ENCODE data around the gene MRPL44.

MRPL44 gene

DNA sequence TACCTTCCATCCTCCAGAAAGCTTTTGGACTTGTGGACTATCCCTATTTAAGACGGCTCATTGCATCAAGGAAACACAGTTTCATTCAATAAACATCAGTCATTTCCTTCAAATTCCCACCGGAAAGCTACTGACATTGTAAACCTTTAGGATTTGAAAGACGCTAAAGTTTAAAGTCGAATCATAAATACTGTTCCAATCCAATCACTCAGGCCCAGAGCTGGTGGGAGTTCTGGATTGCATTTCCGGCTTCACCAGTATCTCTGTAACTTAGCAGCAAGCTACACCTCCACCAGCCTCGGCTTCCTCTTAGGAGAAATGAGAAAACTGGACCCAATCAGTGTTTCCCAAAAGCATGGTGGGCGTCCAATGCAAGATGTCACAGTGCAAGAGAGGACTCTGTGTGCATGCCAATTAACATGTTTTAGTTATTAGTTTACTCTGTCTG is 13.7 kb upstream of the MRPL44 start:
- peak overlapping the region; percentile 92 for H3K4me2 ChIP-seq (ENCODE audit: low read length)
- H2BK120ac ChIP-seq (ENCODE audit: insufficient read depth, low read length, poor library complexity): no peak overlapping the region
- no peak overlapping the region for H3K23ac ChIP-seq (ENCODE audit: low read length)
- no peak overlapping the region for H3K27ac ChIP-seq (ENCODE audit: low read depth, low read length)
- no peak overlapping the region for H2AK5ac ChIP-seq (ENCODE audit: low read length)
- peaks cover 16% of the 10 kb centered on the region for H3K79me2 ChIP-seq (ENCODE audit: control insufficient read depth, insufficient read depth, low read length, poor library complexity)
- no peaks in the 10 kb centered on the region for H3K36me3 ChIP-seq (ENCODE audit: control insufficient read depth in 1 of 2, insufficient read depth in 2 of 2, low read length in 2 of 2)
- H3K27me3 ChIP-seq (ENCODE audit: insufficient read depth, low read length): no peaks in the 10 kb centered on the region
- no peak overlapping the region for H3K4ac ChIP-seq (ENCODE audit: low read depth, low read length)
- H3K9me3 ChIP-seq (ENCODE audit: insufficient read depth, low read depth, low read length): no peaks in the 10 kb centered on the region
- H3K18ac ChIP-seq (ENCODE audit: low read length): no peak overlapping the region
- peak in 1 of 2 donors; percentile 24 for DNase-seq
- H4K8ac ChIP-seq (ENCODE audit: low read depth, low read length): no peak overlapping the region
- H3K14ac ChIP-seq (ENCODE audit: low read length): no peak overlapping the region
- no peak overlapping the region for H2AFZ ChIP-seq (ENCODE audit: insufficient read depth, low read length, poor library complexity)
- no peaks in the 10 kb centered on the region for H3K4me1 ChIP-seq (ENCODE audit: control insufficient read depth in 1 of 2, insufficient read depth in 2 of 2, low read length in 2 of 2)
- no peak overlapping the region for H2BK12ac ChIP-seq (ENCODE audit: low read length)
- H3K79me1 ChIP-seq (ENCODE audit: low read length): peaks cover 10% of the 10 kb centered on the region
- H3K4me3 ChIP-seq (ENCODE audit: low read depth, low read length): no peak overlapping the region
- H4K12ac ChIP-seq (ENCODE audit: low read depth, low read length): no peak overlapping the region
- H3K9ac ChIP-seq (ENCODE audit: low read length): no peak overlapping the region
- H4K91ac ChIP-seq (ENCODE audit: low read depth, low read length): no peak overlapping the region
- no CpG with 5 or more reads among the region's 7 CpGs for WGBS (ENCODE audit: extremely low coverage, insufficient coverage, insufficient read length)
- H2BK5ac ChIP-seq (ENCODE audit: low read depth, low read length, poor library complexity): no peak overlapping the region

DNA sequence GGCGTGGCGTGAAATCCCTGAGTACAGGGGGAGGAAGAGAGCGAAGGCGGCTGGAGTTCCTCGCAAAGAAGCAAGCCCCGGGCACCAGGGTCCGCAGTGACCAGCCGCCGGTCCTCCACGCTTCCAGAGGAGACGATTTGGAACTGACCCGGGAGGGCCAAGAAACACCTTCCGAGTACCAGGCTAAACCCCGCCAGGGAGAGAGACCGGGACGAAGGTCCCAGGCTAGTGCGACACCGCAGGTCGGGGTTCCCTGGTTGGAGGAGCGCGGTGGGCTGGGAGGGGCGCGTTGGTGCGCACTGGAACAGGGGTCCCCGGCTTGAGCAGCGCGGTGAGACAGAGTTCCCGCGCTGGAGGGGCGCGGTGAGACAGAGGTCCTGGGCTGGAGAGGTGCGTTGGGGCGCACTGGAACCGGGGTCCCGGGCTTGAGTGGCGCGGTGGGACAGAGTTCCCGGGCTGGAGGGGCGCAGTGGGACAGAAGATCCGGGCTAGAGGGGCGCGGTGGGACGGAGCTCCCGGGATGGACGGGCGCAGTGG is 13.0 kb upstream of the MRPL44 start:
- no peaks in the 10 kb centered on the region for H3K4me1 ChIP-seq (ENCODE audit: control insufficient read depth in 1 of 2, insufficient read depth in 2 of 2, low read length in 2 of 2)
- H4K8ac ChIP-seq (ENCODE audit: low read depth, low read length): peak overlapping the region; percentile 99
- H3K4me3 ChIP-seq (ENCODE audit: low read depth, low read length): peak overlapping the region; percentile 98
- H3K9ac ChIP-seq (ENCODE audit: low read length): peak overlapping the region; percentile 94
- peak overlapping the region; percentile 100 for H3K14ac ChIP-seq (ENCODE audit: low read length)
- no peak overlapping the region for H3K27ac ChIP-seq (ENCODE audit: low read depth, low read length)
- WGBS (ENCODE audit: extremely low coverage, insufficient coverage, insufficient read length): no CpG with 5 or more reads among the region's 46 CpGs
- H3K4ac ChIP-seq (ENCODE audit: low read depth, low read length): peak overlapping the region; percentile 83
- H3K4me2 ChIP-seq (ENCODE audit: low read length): peak overlapping the region; percentile 92
- peaks cover 16% of the 10 kb centered on the region for H3K79me2 ChIP-seq (ENCODE audit: control insufficient read depth, insufficient read depth, low read length, poor library complexity)
- H3K36me3 ChIP-seq (ENCODE audit: control insufficient read depth in 1 of 2, insufficient read depth in 2 of 2, low read length in 2 of 2): no peaks in the 10 kb centered on the region
- peak overlapping the region; percentile 100 for H3K18ac ChIP-seq (ENCODE audit: low read length)
- H2AK5ac ChIP-seq (ENCODE audit: low read length): peak overlapping the region; percentile 49
- peak overlapping the region; percentile 84 for H2AFZ ChIP-seq (ENCODE audit: insufficient read depth, low read length, poor library complexity)
- no peak overlapping the region for H3K23ac ChIP-seq (ENCODE audit: low read length)
- peaks cover 10% of the 10 kb centered on the region for H3K79me1 ChIP-seq (ENCODE audit: low read length)
- peak overlapping the region; percentile 96 for H4K12ac ChIP-seq (ENCODE audit: low read depth, low read length)
- H2BK120ac ChIP-seq (ENCODE audit: insufficient read depth, low read length, poor library complexity): peak overlapping the region; percentile 97
- H3K9me3 ChIP-seq (ENCODE audit: insufficient read depth, low read depth, low read length): no peaks in the 10 kb centered on the region
- peak overlapping the region; percentile 97 for H2BK5ac ChIP-seq (ENCODE audit: low read depth, low read length, poor library complexity)
- H3K27me3 ChIP-seq (ENCODE audit: insufficient read depth, low read length): no peaks in the 10 kb centered on the region
- H2BK12ac ChIP-seq (ENCODE audit: low read length): no peak overlapping the region
- peak in 1 of 2 donors; percentile 48 for DNase-seq
- H4K91ac ChIP-seq (ENCODE audit: low read depth, low read length): peak overlapping the region; percentile 97

DNA sequence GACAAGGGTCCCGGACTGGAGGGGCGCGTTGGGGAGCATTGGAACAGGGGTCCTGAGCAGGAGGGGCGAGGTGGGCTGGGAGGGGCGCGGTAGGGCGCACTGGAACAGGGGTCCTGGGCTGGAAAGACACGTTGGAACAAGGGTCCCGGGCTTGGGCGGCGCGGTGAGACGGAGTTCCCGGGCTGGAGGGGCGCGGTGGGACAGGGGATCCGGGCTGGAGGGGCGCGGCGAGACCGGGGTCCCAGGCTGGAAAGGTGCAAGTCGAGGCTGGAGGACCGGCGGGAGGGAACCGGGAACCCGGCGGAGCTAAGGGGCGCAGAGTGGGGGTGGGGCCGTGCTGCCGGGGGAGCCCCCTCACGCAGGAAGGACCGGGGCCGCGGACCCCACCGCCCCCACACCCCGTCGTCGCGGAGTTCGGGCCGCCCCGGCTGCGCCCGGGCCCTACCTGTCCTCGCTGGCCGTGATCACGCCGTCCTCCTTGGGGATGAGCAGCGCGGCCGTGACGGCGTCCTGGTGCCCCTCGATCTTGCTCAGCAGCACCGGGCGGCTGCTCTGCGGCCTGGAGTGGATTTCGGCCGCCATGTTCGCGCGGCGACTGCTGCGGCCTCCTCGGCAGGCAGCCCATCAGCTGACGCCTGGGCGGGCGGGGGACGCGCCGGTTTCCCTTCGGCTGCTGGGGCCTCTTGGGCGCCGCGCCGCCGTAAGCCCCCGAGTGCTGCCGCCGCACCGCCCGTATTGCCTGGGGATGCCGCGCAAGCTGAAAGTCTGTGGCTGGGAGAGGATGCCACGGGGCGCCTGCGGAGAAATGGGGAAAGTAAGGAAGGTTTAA is 12.3 kb upstream of the MRPL44 start, which contains the start of gene WDFY1:
TSS of gene WDFY1 (minus strand) at position 633 of the 829 bp plus-strand sequence. CDS start at position 582, 51 bp downstream.
- H3K23ac ChIP-seq (ENCODE audit: low read length): no peak within 1 kb of the TSS
- H3K14ac ChIP-seq (ENCODE audit: low read length): peak within 1 kb of the TSS; percentile 100
- peak within 1 kb of the TSS; percentile 84 for H2AFZ ChIP-seq (ENCODE audit: insufficient read depth, low read length, poor library complexity)
- WGBS (ENCODE audit: extremely low coverage, insufficient coverage, insufficient read length): no CpG with 5 or more reads among the region's 87 CpGs
- H3K4me2 ChIP-seq (ENCODE audit: low read length): peak within 1 kb of the TSS; percentile 92
- peak within 1 kb of the TSS; percentile 49 for H2AK5ac ChIP-seq (ENCODE audit: low read length)
- H4K12ac ChIP-seq (ENCODE audit: low read depth, low read length): peak within 1 kb of the TSS; percentile 96
- peak within 1 kb of the TSS; percentile 83 for H3K4ac ChIP-seq (ENCODE audit: low read depth, low read length)
- H3K36me3 ChIP-seq (ENCODE audit: control insufficient read depth in 1 of 2, insufficient read depth in 2 of 2, low read length in 2 of 2): no peaks in the 10 kb centered on the region
- peaks cover 10% of the 10 kb centered on the region for H3K79me1 ChIP-seq (ENCODE audit: low read length)
- H3K27me3 ChIP-seq (ENCODE audit: insufficient read depth, low read length): no peaks in the 10 kb centered on the region
- peak within 1 kb of the TSS; percentile 97 for H2BK120ac ChIP-seq (ENCODE audit: insufficient read depth, low read length, poor library complexity)
- peak within 1 kb of the TSS; percentile 15 for H2BK12ac ChIP-seq (ENCODE audit: low read length)
- no peaks in the 10 kb centered on the region for H3K9me3 ChIP-seq (ENCODE audit: insufficient read depth, low read depth, low read length)
- H4K91ac ChIP-seq (ENCODE audit: low read depth, low read length): peak within 1 kb of the TSS; percentile 97
- H3K18ac ChIP-seq (ENCODE audit: low read length): peak within 1 kb of the TSS; percentile 100
- H3K4me3 ChIP-seq (ENCODE audit: low read depth, low read length): peak within 1 kb of the TSS; percentile 98
- no peaks in the 10 kb centered on the region for H3K4me1 ChIP-seq (ENCODE audit: control insufficient read depth in 1 of 2, insufficient read depth in 2 of 2, low read length in 2 of 2)
- peak within 1 kb of the TSS; percentile 46 for H3K27ac ChIP-seq (ENCODE audit: low read depth, low read length)
- peak within 1 kb of the TSS; percentile 94 for H3K9ac ChIP-seq (ENCODE audit: low read length)
- peaks cover 16% of the 10 kb centered on the region for H3K79me2 ChIP-seq (ENCODE audit: control insufficient read depth, insufficient read depth, low read length, poor library complexity)
- peak within 1 kb of the TSS; percentile 97 for H2BK5ac ChIP-seq (ENCODE audit: low read depth, low read length, poor library complexity)
- peak within 1 kb of the TSS; percentile 99 for H4K8ac ChIP-seq (ENCODE audit: low read depth, low read length)
- DNase-seq: peak; percentile 83 to 86

DNA sequence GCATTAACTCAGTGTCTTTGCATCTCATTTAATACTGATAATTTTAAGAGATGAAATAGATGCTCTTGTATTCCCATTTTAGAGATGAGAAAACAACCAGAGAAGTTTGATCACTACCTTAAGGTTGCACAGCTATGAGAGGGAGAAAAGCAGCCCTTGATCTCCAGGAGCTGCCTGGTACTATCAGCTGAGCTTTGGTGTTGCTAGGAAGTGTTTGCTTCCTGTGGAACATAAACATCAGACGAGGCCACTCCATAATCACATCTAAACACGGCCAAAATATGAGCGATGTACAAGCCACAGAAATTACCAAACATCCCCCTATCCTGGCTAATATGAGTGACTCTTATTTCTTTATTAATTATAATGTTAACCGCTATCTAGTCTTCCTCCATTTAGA is 11.5 kb upstream of the MRPL44 start:
- no peak overlapping the region for H3K23ac ChIP-seq (ENCODE audit: low read length)
- H3K4me3 ChIP-seq (ENCODE audit: low read depth, low read length): no peak overlapping the region
- no peak overlapping the region for H2BK5ac ChIP-seq (ENCODE audit: low read depth, low read length, poor library complexity)
- no peak overlapping the region for H3K4me2 ChIP-seq (ENCODE audit: low read length)
- H2BK120ac ChIP-seq (ENCODE audit: insufficient read depth, low read length, poor library complexity): no peak overlapping the region
- H3K4me1 ChIP-seq (ENCODE audit: control insufficient read depth in 1 of 2, insufficient read depth in 2 of 2, low read length in 2 of 2): no peaks in the 10 kb centered on the region
- no peak overlapping the region for H4K8ac ChIP-seq (ENCODE audit: low read depth, low read length)
- no peak overlapping the region for H2AFZ ChIP-seq (ENCODE audit: insufficient read depth, low read length, poor library complexity)
- no peak overlapping the region for H3K9ac ChIP-seq (ENCODE audit: low read length)
- H3K79me1 ChIP-seq (ENCODE audit: low read length): peaks cover 10% of the 10 kb centered on the region
- DNase-seq: no peak
- no peak overlapping the region for H4K12ac ChIP-seq (ENCODE audit: low read depth, low read length)
- no peak overlapping the region for H3K14ac ChIP-seq (ENCODE audit: low read length)
- H4K91ac ChIP-seq (ENCODE audit: low read depth, low read length): no peak overlapping the region
- H3K27me3 ChIP-seq (ENCODE audit: insufficient read depth, low read length): no peaks in the 10 kb centered on the region
- no peaks in the 10 kb centered on the region for H3K36me3 ChIP-seq (ENCODE audit: control insufficient read depth in 1 of 2, insufficient read depth in 2 of 2, low read length in 2 of 2)
- H3K9me3 ChIP-seq (ENCODE audit: insufficient read depth, low read depth, low read length): no peaks in the 10 kb centered on the region
- no peak overlapping the region for H2AK5ac ChIP-seq (ENCODE audit: low read length)
- no CpG with 5 or more reads among the region's 4 CpGs for WGBS (ENCODE audit: extremely low coverage, insufficient coverage, insufficient read length)
- H2BK12ac ChIP-seq (ENCODE audit: low read length): no peak overlapping the region
- no peak overlapping the region for H3K18ac ChIP-seq (ENCODE audit: low read length)
- H3K79me2 ChIP-seq (ENCODE audit: control insufficient read depth, insufficient read depth, low read length, poor library complexity): peaks cover 16% of the 10 kb centered on the region
- H3K4ac ChIP-seq (ENCODE audit: low read depth, low read length): no peak overlapping the region
- no peak overlapping the region for H3K27ac ChIP-seq (ENCODE audit: low read depth, low read length)
